KG1 (cell line): ENCODE results near the gene TNRC6B.
"Not testable (repeated sequence)": the region's sequence is repeated elsewhere in the genome, so short reads cannot be mapped to it uniquely, and the experiment has no call there.

Source experiments
- DNase-seq: peaks from one replicate; lab custom pipeline; 2025; lab: John Stamatoyannopoulos, UW

Gene TNRC6B, protein sequence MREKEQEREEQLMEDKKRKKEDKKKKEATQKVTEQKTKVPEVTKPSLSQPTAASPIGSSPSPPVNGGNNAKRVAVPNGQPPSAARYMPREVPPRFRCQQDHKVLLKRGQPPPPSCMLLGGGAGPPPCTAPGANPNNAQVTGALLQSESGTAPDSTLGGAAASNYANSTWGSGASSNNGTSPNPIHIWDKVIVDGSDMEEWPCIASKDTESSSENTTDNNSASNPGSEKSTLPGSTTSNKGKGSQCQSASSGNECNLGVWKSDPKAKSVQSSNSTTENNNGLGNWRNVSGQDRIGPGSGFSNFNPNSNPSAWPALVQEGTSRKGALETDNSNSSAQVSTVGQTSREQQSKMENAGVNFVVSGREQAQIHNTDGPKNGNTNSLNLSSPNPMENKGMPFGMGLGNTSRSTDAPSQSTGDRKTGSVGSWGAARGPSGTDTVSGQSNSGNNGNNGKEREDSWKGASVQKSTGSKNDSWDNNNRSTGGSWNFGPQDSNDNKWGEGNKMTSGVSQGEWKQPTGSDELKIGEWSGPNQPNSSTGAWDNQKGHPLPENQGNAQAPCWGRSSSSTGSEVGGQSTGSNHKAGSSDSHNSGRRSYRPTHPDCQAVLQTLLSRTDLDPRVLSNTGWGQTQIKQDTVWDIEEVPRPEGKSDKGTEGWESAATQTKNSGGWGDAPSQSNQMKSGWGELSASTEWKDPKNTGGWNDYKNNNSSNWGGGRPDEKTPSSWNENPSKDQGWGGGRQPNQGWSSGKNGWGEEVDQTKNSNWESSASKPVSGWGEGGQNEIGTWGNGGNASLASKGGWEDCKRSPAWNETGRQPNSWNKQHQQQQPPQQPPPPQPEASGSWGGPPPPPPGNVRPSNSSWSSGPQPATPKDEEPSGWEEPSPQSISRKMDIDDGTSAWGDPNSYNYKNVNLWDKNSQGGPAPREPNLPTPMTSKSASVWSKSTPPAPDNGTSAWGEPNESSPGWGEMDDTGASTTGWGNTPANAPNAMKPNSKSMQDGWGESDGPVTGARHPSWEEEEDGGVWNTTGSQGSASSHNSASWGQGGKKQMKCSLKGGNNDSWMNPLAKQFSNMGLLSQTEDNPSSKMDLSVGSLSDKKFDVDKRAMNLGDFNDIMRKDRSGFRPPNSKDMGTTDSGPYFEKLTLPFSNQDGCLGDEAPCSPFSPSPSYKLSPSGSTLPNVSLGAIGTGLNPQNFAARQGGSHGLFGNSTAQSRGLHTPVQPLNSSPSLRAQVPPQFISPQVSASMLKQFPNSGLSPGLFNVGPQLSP (N-terminal part only)

DNA sequence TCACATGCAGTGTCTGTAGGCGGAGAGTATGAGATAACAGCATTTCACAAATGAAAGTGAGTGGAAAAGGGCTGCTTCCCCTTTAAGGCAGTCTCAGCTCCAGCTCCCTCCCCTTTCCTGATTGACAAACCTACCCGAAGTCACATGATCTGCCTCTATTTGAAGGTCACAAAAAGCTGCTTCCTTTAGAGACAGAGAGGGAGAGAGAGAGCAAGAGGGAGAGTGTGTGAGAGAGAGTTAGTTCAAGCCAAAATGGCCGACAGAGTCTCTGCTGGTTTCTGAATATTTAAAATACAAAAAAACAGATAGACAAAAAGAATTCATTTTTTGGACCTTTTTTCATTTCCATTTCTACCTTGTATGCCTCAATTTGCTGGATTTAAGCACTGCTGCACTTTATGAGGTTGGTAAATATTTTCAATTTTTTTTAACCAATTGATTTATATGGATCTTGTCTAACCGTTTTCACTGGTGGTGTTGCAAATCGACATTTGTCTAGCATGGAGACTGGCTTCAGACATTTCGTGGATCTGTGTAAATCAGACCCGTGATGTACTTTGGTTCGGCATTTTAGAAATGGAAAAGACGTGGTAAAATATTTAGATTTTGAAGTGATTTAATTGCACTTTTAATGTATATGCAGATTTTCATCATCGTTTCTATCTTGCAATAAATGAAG is at the start of gene TNRC6B:
Gene TNRC6B, plus strand, starts transcription at position 188 of the 679 bp plus-strand sequence. Its CDS starts 211 bp downstream, at position 399.
- DNase-seq = peak; percentile 89

DNA sequence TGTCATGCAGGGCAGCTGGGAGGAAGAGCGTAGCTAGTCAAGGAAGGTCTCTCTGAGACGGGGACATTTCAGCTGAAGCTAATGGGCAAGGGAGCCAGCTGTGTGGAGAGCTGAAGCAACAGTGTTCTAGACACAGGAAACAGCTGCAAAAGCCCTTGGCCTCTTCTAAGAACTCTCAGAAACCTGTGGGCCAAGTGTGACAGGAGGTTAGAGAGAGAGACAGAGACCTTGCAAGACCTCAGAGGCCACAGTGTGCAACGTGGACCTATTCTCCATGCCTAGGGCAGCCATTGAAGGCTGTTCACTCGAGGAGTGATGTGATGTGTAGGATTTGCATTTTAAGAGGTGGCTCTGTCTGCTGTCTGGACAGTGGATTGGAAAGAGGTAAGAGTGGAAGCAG is 48.7 kb upstream of the TNRC6B start:
- DNase-seq = peak; percentile 54

DNA sequence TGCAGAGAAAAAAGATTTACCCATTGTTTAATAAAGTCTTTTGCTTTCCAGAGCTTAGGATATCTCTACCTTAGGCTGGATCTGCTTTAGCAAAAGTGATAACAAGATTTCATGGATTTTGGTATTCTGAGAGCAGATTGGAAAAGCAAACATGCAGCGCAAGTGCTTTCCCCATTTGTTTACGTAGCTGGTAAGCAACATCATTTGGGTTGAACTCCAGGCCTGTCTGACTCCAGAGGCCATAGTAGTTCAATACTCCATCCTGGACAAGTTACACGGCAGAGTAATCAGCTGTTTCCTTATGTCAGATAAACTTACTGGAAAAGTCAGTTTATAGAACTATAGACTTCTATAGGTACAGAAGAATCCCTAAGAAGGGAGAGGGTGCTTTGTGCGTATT is 40.6 kb upstream of the TNRC6B start:
- DNase-seq = no peak

- DNase-seq = no peak
Measured at GRCh38 chr22:40138866-40139265, 38.9 kb upstream of the TNRC6B start.

GRCh38 chr22:40147388-40148176 is 30.1 kb upstream of the TNRC6B start:
- no peak for DNase-seq

DNA sequence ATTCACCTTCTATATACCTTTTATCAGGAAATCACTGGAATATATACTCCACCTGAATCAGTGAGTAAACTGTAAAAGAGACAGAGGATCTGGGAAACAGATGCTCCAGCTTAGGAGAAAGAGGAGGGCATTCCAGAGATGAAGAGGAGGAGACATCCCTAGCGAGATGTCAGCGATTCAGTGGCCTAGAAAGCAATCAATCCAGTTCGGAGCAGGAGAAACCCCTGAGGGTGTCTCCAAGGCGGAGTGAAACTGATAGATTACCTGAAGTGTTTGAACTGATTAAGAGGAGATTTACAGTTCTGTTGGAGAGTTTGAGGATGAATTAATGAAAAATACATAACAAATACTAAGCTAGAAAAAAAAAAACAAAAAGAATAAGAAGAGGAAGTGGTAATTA is 24.5 kb upstream of the TNRC6B start:
- DNase-seq = no peak

DNA sequence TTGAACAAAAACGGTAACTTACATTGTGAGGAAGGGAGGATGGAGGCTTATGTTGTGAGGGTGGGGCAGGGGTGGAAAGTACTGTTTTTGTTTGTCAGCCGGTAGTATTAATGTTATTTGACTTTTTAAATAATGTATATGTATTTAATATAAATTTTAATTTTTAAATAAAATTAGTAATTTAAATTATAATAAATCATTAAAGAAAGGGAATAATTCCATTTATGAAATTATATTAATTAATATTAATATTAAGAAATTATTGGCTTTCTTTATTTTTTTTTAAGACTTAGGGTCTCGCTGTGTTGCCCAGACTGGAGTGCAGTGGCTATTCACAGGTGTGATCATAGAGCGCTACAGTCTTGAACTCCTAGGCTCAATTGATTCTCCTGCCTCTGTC is 24.0 kb upstream of the TNRC6B start:
- DNase-seq = no peak

DNA sequence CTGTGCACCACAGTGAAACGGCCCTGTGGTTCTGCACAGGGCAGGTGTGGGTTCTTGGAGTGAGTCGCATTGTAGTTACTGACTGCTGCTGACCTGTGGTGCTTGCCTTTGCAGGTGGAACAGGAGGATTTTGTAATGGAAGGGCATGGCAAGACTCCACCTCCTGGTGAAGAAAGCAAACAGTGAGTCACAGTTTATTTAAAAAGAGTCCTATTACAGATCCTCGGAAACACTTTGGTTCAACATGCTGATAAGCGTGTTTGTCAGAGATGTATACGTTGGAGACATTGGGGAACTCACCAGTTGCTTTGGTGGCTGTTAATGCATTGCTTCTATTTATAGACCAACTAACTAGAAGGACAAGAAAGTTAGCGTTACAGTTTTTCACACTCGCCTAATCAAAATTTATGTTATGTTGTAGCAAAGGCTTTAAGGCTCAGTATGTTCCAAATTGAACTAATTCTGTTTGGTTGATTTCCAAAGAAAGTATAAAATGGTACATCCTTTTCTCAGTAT is 21.7 kb upstream of the TNRC6B start:
- no peak for DNase-seq

DNA sequence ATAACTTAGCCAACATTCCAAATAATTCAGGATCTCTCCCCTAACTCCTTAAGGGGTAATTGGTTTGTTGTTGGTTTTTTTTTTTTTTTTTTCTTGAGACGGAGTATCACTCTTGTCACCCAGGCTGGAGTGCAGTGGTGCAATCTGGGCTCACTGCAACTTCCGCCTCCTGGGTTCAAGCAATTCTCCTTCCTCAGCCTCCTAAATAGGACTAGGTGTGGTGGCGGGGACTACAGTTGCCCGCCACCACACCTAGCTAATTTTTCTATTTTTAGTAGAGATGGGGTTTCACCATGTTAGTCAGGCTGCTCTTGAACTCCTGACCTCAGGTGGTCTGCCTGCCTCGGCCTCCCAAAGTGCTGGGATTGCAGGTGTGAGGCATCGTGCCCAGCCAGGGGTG is 21.0 kb upstream of the TNRC6B start:
- DNase-seq = not testable (repeated sequence)

DNA sequence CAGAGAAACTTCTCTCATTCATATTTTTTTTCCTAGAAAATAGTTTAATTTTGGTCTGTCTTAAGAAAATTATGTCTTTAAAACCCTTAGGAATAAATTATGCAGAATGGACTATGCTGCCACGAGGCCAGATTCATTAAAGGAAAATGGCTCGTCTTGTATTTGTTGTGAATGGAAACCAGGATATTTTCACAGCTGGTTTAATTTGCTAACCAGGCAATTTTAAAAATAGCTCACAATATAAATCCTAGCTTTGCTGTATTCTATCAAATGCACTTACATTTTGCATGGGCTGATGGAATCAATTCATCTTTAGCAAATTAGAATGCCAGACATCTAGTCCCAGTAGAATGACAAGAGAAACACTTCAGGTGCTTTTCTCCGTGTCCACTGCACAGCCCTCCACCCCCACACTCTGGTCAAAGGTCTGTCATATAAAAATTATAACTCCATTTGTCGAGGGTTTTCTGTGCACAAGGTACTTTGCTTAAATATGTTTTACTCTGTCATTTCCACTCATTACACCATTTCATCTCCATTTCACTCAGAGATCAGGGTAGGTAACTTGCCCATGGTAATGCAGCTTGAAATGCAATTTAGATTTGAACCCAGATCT is 20.3 kb upstream of the TNRC6B start:
- DNase-seq = no peak

DNA sequence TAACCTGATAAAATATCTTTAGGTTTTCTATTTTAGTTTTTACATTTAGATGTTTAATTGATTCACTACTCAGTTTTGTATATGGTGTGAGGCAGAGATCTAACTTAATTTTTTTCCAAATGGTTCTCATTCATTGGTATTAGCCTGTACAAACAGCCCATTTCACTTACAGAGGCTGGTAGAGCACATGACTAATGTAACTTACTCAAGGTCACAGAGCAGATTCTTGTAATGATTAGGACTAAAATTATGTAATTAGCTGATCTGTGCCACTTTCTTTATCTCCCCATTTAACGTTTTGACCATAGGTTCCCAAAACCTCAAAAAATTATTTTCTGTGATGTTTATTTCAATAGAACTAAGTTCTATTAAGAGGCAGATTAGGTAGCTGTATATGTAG is 16.5 kb upstream of the TNRC6B start:
- DNase-seq = no peak

DNA sequence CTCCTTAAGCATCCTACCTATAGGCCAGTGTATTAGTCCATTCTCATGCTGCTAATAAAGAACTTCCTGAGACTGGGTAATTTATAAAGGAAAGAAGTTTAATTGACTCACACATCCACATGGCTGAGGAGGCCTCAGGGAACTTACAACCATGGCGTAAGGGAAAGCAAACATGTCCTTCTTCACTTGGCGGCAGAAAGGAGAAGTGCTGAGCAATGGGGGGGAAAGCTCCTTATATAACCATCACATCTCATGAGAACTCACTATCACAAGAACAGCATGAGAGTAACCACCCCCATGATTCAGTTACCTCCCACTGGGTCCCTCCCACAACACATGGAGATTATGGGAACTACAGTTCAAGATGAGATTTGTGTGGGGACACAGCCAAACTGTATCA is 12.2 kb upstream of the TNRC6B start:
- not testable (repeated sequence) for DNase-seq

- DNase-seq = no peak
Measured at GRCh38 chr22:40175611-40176244, 2.0 kb upstream of the TNRC6B start.

DNA sequence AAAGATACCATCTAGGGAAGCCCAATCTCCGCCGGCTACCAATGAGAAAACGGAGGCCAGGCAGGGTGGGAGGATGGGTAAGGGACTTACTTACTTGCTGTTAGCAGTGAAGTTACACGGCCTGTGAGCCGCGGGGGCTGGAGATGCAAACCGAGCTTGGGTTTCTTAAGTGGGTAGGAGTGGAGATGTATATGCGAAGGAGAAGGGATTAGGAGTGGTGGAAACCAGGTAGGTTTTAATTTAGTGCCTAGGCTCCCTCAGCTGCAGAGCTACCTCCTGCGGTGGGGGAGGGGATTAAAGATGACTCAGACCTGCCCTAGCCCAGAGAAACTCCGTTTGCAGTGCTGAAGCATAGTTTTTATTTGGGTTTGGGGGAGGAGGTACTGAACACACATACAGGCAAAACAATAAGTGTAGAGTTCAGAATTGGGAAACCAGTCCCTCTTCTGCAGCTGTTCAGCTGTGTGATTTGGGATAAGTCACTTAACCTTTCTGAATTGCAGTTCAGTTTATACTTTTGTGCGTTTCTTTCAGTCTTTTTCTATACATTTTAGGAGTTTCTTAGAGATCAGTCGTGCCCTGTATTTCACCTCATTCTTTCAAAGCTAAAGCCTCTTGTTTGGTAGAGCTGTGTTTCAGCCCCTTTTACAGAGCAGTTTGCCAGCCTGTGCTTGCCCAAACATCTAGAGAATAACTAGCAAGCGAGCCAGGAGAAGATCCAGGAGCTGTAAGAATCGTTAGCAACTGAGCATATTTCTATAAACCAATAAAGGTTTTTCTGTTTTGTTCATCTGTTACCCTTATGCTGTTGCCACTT is 596 bp upstream of the TNRC6B start:
- peak; percentile 68 for DNase-seq

- DNase-seq = peak; percentile 21
Measured at GRCh38 chr22:40178417-40179409, 988 bp downstream of the TNRC6B start.

GRCh38 chr22:40179526-40179925 is 1.8 kb downstream of the TNRC6B start:
- DNase-seq = no peak

DNA sequence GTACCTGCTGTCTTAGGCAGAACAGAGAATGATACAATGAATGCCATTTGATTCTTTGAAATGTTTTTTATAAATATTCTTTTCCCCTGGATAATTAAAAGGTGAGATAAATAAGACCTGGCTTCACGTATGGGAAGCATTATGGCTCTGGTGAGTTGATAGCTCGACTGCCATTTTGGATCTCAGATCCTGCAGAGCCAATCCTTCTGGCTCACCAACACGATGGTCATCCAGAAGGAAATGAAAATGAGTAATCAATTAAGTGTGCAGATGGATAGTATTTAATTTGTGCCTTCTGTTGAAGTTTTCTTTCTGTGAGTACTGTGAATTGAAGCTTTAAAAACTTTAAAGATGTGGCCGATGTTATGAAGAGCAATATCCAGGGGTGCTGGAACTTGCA is 2.7 kb downstream of the TNRC6B start:
- no peak for DNase-seq

GRCh38 chr22:40181323-40181722 is 3.6 kb downstream of the TNRC6B start:
- DNase-seq = no peak
